GM21526 (cell line): Measurements from ENCODE around the gene TMEM127.
A peak's percentile ranks its signal among the peaks of the same experiment; 100 is the strongest.
"Not testable (repeated sequence)": the region's sequence is repeated elsewhere in the genome, so short reads cannot be mapped to it uniquely, and the experiment has no call there.

Experiments
- ATAC-seq: cut with Tn5 transposase; IDR thresholded peaks from one replicate; pipeline ENCODE4 v1.9.1; 2021; ENCODE audit warnings: moderate library complexity; ENCODE audit not compliant: unreplicated experiment, low FRiP score

The TMEM127 gene

DNA sequence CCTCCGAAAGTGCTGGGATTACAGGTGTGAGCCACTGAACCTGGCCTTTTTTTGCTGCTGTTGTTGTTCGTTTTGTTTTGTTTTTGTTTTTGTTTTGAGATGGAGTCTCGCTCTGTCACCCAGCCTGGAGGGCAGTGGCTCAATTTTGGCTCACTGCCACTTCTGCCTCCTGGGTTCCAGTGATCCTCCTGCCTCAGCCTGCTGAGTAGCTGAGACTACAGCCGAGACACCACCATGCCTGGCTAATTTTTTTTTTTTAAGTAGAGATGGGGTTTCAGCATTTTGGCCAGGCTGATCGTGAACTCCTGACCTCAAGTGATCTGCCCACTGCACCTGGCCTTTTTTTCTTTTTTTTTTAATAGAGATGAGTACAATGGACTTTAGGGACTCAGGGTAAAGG, 22.0 kb downstream of the TMEM127 start:
- no peak for ATAC-seq

DNA sequence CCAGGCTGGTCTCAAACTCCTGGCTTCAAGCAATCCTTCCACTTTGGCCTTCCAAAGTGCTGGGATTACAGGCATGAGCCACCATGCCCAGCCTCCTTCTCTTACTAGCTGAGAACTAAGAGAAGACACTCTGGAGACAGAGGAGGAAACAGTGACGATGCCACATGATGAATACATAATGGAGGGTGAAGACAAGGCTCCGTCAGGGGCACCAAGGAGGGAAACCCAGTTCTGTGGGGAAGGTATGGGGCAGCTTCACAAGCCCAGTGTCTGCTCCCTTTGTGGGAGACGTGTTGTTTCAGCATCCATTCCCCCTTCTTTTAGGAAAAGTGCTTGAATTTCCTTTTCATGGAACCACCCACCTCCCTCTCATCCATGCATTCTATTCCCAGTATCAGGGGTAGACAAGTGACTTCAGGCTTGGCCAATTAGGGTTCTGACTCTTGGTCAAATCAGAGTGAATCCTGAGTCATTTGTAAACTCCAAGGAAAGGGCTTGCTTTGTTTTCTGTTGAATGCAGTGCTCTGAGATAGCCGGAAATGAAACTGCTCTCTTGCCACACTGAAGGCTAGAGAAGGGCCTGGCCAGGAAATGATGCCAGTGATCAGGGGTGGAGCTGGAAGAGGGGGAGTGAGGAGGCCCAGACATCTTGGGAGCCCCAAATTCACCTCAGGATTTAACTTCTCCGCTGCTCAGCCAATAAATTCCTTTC, 23.7 kb downstream of the TMEM127 start:
- ATAC-seq: peak; percentile 79

DNA sequence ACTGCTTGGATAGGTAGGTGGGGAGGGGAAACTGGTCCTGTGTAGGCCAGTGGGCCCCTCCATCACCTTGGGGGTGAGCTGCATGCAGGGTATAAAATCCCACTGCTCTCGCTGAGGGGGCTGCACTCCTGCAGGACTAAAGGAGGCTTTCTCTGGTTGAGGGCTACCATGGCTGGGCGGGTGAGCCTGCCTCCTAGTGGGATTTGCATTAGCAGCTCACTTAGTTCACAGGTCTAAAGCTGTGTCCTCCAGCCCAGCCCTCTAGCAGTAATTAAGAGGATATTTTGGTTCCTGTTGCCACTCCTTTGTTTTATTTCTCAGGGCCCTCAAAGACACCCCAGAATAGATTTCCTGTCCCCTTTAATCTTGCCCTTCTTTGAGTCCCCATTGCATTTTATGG, 24.6 kb downstream of the TMEM127 start:
- no peak for ATAC-seq

DNA sequence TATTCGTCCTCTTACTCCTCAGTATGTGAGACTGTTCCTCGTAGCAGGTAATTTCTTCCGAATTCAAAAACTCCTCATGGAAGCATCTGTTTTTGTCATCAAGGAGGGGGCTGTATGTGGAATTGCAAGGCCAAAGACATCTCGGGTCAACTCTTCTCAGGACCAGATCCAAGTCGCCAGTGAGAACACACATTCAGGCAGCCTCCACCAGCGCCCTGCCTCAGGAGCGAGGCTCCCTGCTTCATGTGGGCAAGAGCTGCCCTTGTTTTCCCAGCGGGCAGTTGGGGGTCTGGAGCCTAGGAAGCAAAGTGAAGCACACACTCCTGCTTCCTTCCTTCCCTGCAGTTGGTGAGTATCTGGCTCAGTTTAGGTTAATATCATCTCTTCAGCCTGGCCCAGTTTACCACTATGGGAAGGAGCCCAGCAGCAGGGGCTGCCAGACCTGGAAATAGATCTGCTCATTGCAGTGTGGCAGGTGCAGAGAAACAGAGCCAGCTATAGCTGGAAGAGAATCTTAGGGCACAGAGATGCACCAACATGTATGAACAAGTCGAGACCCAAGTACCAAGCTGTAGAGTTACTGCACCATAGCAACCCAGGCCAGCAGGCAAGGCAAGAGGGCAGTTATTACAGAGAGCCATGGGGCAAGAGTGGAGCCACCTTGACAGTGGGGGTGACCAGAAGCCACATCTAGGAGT, 25.3 kb downstream of the TMEM127 start:
- ATAC-seq: no peak

DNA sequence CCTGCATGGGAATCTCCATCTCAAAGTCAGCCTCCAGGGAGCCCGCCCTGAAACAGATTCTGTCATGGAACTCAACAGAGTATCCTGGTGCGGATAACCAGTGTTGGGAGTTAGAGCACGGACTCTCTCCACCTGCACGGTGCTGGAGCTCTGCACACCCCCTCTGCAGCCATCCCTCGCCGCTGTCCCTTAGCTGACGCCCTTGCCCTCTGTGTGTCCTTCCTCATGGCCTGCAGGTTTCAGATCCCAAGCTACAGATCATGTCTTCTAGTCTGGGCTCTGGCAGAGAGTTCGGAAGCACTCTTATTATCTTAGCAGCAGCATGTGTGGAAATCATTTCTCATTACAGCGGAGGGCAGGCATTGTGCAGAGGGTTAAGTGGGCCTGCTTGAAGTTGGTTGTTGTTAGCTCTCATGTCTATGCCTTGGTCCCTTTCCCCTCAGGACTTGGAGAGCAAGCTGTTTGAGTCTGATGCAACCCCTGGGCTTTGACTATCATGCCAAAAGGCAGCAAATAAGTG, 26.0 kb downstream of the TMEM127 start:
- ATAC-seq: no peak

DNA sequence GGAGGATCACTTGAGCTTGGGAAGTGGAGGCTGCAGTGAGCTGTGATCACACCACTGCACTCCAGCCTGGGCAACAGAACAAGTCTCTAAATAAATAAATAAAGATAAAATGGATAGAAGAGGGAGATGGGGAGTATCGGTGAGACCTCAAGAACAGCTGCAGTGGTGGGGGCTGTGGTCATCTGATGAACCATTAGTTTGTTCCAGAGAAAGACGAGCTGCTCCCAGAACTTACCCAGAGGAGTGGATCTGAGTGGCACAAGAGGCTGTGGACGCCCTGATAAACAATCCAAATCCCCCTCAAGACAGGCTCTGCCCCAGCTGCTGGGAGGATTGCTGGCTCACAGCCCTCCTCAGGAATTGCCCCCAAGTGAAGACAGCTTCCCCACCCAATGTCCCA, 26.7 kb downstream of the TMEM127 start:
- ATAC-seq: no peak

DNA sequence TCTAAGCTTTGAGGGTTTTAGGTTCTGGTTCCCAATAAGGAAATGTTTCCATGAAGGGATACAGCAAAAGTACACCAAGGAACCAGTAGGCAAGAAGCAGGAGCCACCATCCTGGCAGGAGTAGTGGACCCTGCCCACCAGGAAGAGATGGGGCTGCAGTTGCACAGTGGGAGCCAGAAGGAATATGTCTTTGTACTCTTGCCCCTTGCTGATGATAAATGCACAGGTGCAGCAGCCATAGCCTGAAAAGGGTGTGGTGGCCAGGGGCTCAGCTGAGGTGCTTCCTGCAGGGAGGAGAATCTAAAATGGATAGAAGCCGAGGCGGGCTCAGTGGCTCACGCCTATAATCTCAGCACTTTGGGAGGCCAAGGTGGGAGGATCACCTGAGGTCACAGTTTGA, 27.5 kb downstream of the TMEM127 start:
- no peak for ATAC-seq

DNA sequence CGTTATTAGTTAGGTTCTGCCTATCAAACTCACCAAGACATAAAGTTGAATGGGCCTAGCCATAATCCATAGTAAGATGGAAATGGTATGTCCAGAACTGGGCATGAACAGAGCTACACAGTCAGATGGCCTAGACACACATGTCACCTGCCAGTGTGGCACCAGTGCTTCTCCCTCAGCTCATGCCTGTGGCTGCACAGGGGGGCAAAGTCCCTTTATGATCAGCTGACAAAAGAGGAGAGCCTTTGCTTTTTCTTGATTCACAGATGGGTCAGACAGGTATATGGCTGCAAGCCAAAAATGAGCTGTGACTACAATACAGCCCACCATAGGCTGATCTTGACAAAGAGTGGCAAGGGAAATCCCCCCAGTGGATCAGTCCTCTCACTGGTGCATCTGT, 28.9 kb downstream of the TMEM127 start:
- ATAC-seq: no peak

DNA sequence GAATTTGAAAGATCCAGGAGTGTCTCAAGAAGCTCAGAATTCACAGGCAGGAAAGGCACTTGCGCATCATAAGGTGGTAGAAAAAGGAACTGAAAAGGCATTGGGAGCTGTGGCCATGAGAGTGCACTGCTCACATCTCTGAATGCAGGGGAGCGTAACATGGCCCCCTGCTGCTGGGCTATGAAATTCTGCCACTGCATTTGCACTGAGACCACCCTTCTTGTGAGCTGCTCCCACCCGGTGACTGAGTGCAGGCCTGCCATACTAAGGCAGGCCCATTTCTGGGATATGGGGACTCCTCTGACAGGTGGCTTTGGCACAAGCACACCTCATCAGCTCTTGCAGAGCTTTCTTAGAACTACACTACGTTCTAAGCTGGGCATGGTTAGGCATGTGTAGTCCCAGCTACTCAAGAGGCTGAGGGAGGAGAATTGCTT, 31.9 kb downstream of the TMEM127 start:
- ATAC-seq: peak; percentile 74

DNA sequence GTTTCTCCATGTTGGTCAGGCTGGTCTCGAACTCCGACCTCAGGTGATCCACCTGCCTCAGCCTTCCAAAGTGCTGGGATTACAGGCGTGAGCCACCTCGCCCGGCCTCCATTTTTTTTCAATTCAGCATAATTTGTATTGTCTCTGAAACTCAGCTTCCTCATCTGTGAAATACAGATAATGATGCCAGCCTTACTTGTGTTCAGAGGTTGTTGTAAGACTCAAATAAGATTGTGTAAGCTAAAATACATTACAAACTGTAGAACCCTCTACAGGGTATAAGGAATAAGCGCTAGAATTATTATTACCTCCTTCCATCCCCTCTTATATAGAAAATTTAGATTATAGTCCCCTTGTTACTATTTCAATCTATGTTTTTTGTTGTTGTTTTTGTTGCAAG, 32.4 kb downstream of the TMEM127 start:
- no peak for ATAC-seq

DNA sequence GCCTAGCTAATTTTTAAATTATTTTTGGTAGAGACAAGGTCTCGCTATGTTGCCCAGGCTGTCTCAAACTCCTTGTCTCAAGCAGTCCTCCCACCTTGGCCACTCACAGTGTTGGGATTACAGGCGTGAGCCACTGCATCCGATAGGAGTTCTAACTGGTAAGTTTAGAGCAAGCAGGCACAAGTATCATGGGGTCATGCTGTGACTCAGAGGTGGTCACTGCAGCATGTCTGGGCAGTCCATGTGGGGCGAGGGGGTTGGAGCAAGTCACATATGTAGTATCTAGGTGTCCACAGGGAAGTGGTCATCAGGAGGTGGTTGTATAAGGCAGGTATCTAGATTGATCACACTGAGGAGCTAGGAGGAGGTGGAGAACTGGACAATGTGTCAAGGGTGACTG, 34.5 kb downstream of the TMEM127 start:
- ATAC-seq: no peak

DNA sequence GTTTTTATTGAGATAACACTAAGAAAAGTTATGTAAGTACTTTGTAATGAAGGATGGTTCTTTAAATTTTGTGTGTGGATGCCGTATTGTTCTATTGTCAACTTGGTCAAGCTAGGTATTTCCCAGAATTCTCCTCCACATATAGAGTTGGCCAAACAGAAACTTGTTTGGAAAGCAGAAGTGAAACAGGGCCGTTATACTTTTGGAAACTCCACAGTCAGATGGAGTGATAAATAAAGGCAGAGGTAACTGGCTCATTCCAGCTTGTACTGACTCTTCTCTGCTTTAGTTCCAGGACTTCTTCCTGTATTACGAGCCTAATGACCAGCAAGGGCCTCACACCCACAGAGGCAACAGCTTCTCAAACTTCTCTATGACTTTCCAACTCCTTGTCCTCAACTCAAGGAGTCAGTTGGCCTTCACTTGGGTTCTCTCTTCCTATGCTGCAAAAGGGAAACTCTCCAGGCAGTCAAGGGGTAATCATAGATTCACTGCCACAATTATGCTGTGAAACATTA, 40.7 kb downstream of the TMEM127 start:
- ATAC-seq: peak; percentile 66

DNA sequence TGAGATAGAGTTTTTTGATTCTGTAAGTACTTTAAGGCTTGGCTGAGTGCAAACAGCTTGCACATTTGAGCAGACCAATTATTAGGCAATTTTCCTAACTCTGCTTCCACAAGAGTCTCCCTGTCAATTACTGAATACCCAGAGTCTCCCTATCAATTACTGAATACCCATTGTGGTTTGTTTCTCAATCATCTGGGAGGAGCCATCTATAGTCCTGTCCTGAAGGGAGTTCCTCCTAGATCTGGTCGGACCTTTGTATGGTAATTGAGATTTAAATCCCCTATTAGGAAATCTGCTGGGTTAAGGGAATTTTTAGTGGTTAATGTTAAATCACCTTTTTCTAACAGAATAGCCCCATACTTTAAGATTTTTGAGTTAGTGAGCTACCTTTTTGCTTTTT, 44.7 kb downstream of the TMEM127 start:
- not testable (repeated sequence) for ATAC-seq

DNA sequence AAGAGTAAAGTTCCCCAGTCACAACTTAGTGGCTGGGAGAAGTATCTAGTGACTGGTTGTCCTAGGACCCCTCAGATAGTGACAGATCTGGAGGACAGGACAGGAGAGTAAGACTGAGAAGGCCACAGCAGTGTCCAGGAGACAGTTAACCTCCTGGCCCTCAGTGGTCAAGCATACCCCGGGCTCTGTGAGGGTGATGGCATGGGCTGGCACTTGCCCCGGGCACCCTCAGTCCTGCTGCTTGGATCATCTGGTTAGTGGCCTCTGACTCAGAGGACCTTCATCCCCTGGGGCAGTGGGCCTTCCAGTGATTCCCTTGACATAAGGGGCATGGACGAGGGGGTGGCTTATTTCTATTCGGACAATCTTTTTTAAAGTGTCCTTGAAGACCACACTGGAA, 45.8 kb downstream of the TMEM127 start:
- not testable (repeated sequence) for ATAC-seq

DNA sequence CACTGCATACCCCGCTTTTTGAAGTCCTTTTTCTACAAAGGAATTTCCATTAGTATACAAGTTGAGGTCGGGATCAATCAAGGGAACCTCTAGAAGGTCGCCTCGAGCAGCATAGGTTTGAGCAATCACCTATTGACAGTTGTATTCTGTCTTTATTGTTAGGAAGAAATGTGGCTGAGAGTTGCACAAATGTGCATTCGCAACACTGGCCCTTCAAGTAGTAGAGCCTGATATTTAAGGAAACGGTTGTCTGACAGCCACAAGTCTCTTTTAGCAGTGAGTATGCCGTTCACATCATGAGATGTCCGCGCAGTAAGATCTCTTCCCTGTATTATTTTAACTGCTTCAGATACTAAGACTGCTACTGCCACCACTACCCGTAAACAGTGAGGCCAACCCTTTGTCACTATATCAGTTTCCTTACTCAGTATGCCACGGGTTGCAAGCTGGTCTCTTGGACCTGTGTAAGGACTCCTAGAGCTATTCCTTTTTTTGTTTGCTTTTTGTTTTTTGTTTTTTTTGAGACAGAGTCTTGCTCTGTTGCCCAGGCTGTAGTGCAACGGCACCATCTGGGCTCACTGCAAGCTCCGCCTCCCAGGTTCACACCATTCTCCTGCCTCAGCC, 47.2 kb downstream of the TMEM127 start:
- no peak for ATAC-seq

DNA sequence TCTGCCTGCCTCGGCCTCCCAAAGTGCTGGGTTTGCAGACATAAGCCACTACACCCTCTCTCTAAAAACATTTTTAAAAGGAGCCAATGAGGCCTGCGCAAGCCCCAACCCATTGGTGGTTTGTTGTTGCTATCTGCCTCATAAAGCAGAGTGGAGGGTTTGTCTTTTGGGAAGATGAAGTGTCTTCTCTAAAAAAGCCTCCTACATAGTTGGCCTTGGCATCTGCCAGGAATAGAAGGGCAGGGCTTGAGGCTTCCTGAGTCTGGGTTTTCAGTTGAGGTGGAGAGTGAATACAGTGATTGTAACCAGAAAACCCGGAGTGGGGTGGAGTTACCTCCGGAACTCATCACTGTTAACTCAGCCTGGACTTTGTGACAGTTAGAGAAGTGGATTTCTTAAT, 51.2 kb downstream of the TMEM127 start:
- no peak for ATAC-seq

DNA sequence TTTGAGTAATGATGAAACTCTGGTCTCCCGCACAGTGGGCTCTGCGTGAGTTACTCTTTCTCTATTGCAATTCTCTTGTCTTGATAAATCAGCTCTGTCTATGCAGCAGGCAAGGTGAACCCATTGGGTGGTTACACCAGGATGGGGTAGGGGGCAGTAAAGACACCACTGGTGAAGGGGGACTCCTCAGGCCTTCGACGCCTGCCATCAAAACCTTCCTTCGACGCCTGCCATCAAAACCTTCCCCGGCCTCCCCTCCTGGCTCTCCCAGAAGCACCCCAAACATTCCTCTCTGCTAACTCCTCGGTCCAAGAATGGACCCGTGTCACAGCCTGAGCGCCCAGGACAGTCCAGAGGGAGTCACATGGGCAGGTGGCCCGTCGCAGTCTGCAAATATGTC, 52.4 kb downstream of the TMEM127 start:
- ATAC-seq: no peak

DNA sequence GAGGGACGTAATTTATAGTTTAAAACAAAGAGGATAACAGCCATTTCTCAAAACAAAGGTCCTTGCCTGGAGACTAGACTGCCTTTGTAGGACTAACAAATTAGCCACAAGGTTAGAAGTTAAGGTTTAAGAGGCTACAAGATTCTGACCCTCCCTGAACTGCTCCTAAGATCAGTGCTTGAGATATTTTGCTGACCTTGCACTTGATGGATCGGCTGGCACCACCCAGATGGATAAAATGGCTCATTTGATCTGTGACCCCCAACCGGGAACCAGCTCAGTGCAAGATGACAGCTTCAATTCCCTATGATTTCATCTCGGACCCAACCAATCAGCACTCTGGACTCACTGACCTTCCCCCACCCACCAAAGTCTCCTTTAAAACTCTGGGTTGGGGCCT, 53.5 kb downstream of the TMEM127 start:
- no peak for ATAC-seq

DNA sequence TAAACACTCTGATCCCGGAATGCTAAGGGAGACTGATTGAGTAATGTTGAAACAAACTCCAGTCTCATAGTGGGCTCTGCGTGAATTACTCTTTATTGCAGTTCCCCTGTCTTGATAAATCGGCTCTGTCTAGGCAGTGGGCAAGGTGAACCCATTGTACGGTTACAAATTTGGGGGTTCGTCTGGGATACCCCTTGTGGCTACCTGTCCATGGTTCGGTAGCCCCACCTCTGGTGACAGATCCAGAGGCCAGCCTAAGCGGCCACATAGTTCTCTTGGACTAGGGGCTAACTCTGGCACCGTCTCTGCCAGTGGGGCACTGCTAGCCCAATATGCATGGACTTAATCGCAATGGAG, 56.1 kb downstream of the TMEM127 start:
- no peak for ATAC-seq

DNA sequence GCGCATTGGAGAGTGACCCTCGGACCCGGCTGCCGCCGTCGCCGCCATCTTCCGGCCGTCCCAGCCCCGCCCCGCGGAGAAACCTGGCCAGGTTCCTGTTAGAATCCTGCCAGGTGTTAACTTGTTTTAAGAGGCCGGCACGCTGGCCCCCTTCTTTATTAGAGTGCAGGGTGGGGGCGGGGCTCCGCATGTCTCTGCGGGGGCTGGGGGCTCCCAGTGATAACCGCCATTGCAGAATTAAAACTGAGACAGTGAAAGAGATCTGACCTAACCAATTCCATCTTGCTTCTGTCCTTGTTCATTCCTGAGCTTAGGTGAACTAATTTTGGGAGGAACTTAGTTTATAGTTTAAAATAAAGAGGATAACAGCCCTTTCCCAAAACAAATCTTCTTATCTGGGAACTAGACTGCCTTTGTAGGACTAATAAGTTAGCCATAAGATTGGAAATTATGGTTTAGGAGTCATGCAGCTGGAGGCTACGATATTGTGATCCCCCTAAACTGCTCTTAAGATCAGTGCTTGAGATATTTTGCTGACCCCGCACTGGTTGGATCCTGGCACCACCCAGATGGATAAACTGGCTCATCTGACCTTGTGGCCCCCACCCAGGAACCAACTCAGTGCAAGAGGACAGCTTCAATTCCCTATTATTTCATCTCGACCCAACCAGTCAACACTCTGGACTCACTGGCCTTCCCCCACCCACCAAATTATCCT, 56.6 kb downstream of the TMEM127 start:
- no peak for ATAC-seq
